MM.1S (cell line): Measurements from ENCODE around the gene OBP2B.
"Not testable (repeated sequence)": the region's sequence is repeated elsewhere in the genome, so short reads cannot be mapped to it uniquely, and the experiment has no call there.

Experiments used
- DNase-seq: peaks from one replicate; pipeline ENCODE4 v3.0.0-alpha.2; 2015
- H2AFZ ChIP-seq: fragments of 300-600 bp; sonication (generic); 2 replicates; pipeline ENCODE4 v1.6.0; 2016; ENCODE audit warnings: antibody characterized with exemption, low read length
- H3F3A ChIP-seq: fragments of 300-600 bp; sonication (generic); 2 replicates; pipeline ENCODE4 v1.6.1; 2016; ENCODE audit warnings: mild to moderate bottlenecking, antibody characterized with exemption, low read length, moderate library complexity, mixed read lengths; ENCODE audit not compliant: insufficient read depth
- H3K27ac ChIP-seq: fragments of 300-600 bp; sonication (generic); 2 replicates; pipeline ENCODE4 v1.5.1; 2016; ENCODE audit warnings: mild to moderate bottlenecking, low read length
- H3K27me3 ChIP-seq: fragments of 300-600 bp; sonication (generic); replicated peaks from 2 replicates; pipeline ENCODE4 v1.6.0; 2016; ENCODE audit warnings: low read length; ENCODE audit not compliant: insufficient read depth
- H3K36me3 ChIP-seq: fragments of 300-600 bp; sonication (generic); replicated peaks from 2 replicates; pipeline ENCODE4 v1.6.1; 2016; ENCODE audit warnings: mild to moderate bottlenecking, low read length, mixed read lengths; ENCODE audit not compliant: insufficient read depth
- H3K4me1 ChIP-seq: fragments of 300-600 bp; sonication (generic); 2 replicates; pipeline ENCODE4 v1.6.1; 2016; ENCODE audit warnings: low read length, mixed read lengths
- H3K4me2 ChIP-seq: fragments of 300-600 bp; sonication (generic); 2 replicates; pipeline ENCODE4 v1.6.0; 2016; ENCODE audit warnings: low read depth, low read length
- H3K4me3 ChIP-seq: fragments of 300-600 bp; sonication (generic); 2 replicates; pipeline ENCODE4 v1.5.1; 2016; ENCODE audit warnings: low read length, mixed read lengths
- H3K79me2 ChIP-seq: fragments of 300-600 bp; sonication (generic); 2 replicates; pipeline ENCODE4 v1.6.1; 2016; ENCODE audit warnings: mixed run types, low read length, mixed read lengths
- H3K9ac ChIP-seq: fragments of 300-600 bp; sonication (generic); 2 replicates; pipeline ENCODE4 v1.6.1; 2016; ENCODE audit warnings: low read length, mixed read lengths
- H3K9me2 ChIP-seq: fragments of 300-600 bp; sonication (generic); replicated peaks from 2 replicates; pipeline ENCODE4 v1.6.1; 2016; ENCODE audit warnings: mild to moderate bottlenecking, low read length, mixed read lengths; ENCODE audit not compliant: insufficient read depth
- H3K9me3 ChIP-seq: fragments of 300-600 bp; sonication (generic); replicated peaks from 2 replicates; pipeline ENCODE4 v1.6.1; 2016; ENCODE audit warnings: mild to moderate bottlenecking, low read length, mixed read lengths; ENCODE audit not compliant: insufficient read depth
- H4K20me1 ChIP-seq: fragments of 300-600 bp; sonication (generic); 2 replicates; pipeline ENCODE4 v1.6.1; 2016; ENCODE audit warnings: mild to moderate bottlenecking, low read length, moderate library complexity, mixed read lengths; ENCODE audit not compliant: insufficient read depth
- CTCF ChIP-seq: fragments of 300-600 bp; sonication (generic); IDR thresholded peaks from 2 replicates; pipeline ENCODE4 v1.5.1; 2016; ENCODE audit warnings: antibody characterized with exemption, low read length, mixed read lengths
- EZH2 ChIP-seq: fragments of 300-600 bp; sonication (generic); optimal IDR thresholded peaks from 2 replicates; pipeline ENCODE3; 2017; ENCODE audit warnings: low read depth, mild to moderate bottlenecking, antibody characterized with exemption, low read length, mixed read lengths
- EZH2phosphoT487 ChIP-seq: fragments of 300-600 bp; sonication (generic); IDR thresholded peaks from 2 replicates; pipeline ENCODE4 v1.6.1; 2018; ENCODE audit warnings: antibody characterized with exemption, low read length

The OBP2B gene

GRCh38 chr9:133252301-133253020 is 43.4 kb upstream of the OBP2B start:
- Histone ChIP-seq H3K27me3 (peaks cover 100% of the 10 kb centered on the region), H3K9ac (no peak overlapping the region), H3K4me2 (no peak overlapping the region), H3K27ac (no peak overlapping the region), H3K4me3 (no peak overlapping the region), H3K9me3 (no peaks in the 10 kb centered on the region), H3F3A (no peaks in the 10 kb centered on the region), H2AFZ (no peak overlapping the region), H3K36me3 (no peaks in the 10 kb centered on the region), H3K4me1 (no peaks in the 10 kb centered on the region), H4K20me1 (no peaks in the 10 kb centered on the region), H3K79me2 (no peaks in the 10 kb centered on the region), H3K9me2 (no peaks in the 10 kb centered on the region)
- no peak for DNase-seq
- no peak for TF ChIP-seq EZH2
- no peak for TF ChIP-seq CTCF
- TF ChIP-seq EZH2phosphoT487 = no peak

GRCh38 chr9:133251773-133252172 is 42.7 kb upstream of the OBP2B start:
- H3K27ac ChIP-seq = no peak overlapping the region
- no peaks in the 10 kb centered on the region for H3K79me2 ChIP-seq
- no peak overlapping the region for H3K4me3 ChIP-seq
- no peak overlapping the region for H3K9ac ChIP-seq
- no peaks in the 10 kb centered on the region for H3K36me3 ChIP-seq
- TF ChIP-seq EZH2phosphoT487 (no peak), CTCF (no peak), EZH2 (no peak)
- H3K27me3 ChIP-seq = peaks cover 100% of the 10 kb centered on the region
- no peaks in the 10 kb centered on the region for H3K9me3 ChIP-seq
- DNase-seq = no peak
- H2AFZ ChIP-seq = no peak overlapping the region
- no peaks in the 10 kb centered on the region for H3K9me2 ChIP-seq
- no peak overlapping the region for H3K4me2 ChIP-seq
- H3K4me1 ChIP-seq = no peaks in the 10 kb centered on the region
- no peaks in the 10 kb centered on the region for H3F3A ChIP-seq
- no peaks in the 10 kb centered on the region for H4K20me1 ChIP-seq

- H3K4me2 ChIP-seq = not testable (repeated sequence)
Observed at GRCh38 chr9:133251221-133251620, 42.2 kb upstream of the OBP2B start.

GRCh38 chr9:133250741-133251170 is 41.7 kb upstream of the OBP2B start:
- Histone ChIP-seq H3K9me3 (no peaks in the 10 kb centered on the region), H3K9me2 (no peaks in the 10 kb centered on the region), H3K4me3 (no peak overlapping the region), H3K27ac (no peak overlapping the region), H4K20me1 (no peaks in the 10 kb centered on the region), H3K4me1 (no peaks in the 10 kb centered on the region), H3K27me3 (peaks cover 100% of the 10 kb centered on the region), H2AFZ (no peak overlapping the region), H3K4me2 (no peak overlapping the region), H3K79me2 (no peaks in the 10 kb centered on the region), H3K36me3 (no peaks in the 10 kb centered on the region), H3F3A (no peaks in the 10 kb centered on the region), H3K9ac (no peak overlapping the region)
- TF ChIP-seq EZH2 = no peak
- no peak for TF ChIP-seq EZH2phosphoT487
- no peak for TF ChIP-seq CTCF
- no peak for DNase-seq

More at GRCh38 chr9:133251221-133251620, 42.2 kb upstream of the OBP2B start:
- H2AFZ ChIP-seq, DNase-seq, H3K9me2 ChIP-seq, H4K20me1 ChIP-seq, H3K9ac ChIP-seq, H3K9me3 ChIP-seq, H3F3A ChIP-seq, H3K27ac ChIP-seq, H3K79me2 ChIP-seq, H3K4me3 ChIP-seq, H3K36me3 ChIP-seq, H3K4me1 ChIP-seq: not testable (repeated sequence)
- H3K27me3 ChIP-seq = peaks cover 100% of the 10 kb centered on the region
